IPS-11a (cell line): ENCODE data around the gene PTPRD.

Source experiments
- H3K4me3 ChIP-seq: one replicate; pipeline ENCODE4 v1.5.1; 2013; ENCODE audit warnings: low read depth, low read length, control low read depth

PTPRD gene

GRCh38 chr9:8816361-8816760 lies 1796.4 kb downstream of the PTPRD start:
- H3K4me3 ChIP-seq, result no peak overlapping the region

- no peak overlapping the region for H3K4me3 ChIP-seq
These were observed 1796.9 kb downstream of the PTPRD start for GRCh38 chr9:8815931-8816330.

GRCh38 chr9:8815219-8815618 lies 1797.6 kb downstream of the PTPRD start:
- no peak overlapping the region for H3K4me3 ChIP-seq

GRCh38 chr9:8812888-8813287 lies 1799.9 kb downstream of the PTPRD start:
- no peak overlapping the region for H3K4me3 ChIP-seq

- no peak overlapping the region for H3K4me3 ChIP-seq
These were observed 1803.1 kb downstream of the PTPRD start for GRCh38 chr9:8809741-8810140.

- no peak overlapping the region for H3K4me3 ChIP-seq
These were observed 1806.7 kb downstream of the PTPRD start for GRCh38 chr9:8806150-8806549.

- H3K4me3 ChIP-seq, result no peak overlapping the region
These were observed 1808.2 kb downstream of the PTPRD start for GRCh38 chr9:8804613-8805012.

GRCh38 chr9:8802242-8802641 lies 1810.6 kb downstream of the PTPRD start:
- no peak overlapping the region for H3K4me3 ChIP-seq

- no peak overlapping the region for H3K4me3 ChIP-seq
These were observed 1812.6 kb downstream of the PTPRD start for GRCh38 chr9:8800196-8800595.

GRCh38 chr9:8799615-8800014 lies 1813.2 kb downstream of the PTPRD start:
- H3K4me3 ChIP-seq, result no peak overlapping the region

GRCh38 chr9:8799206-8799605 lies 1813.6 kb downstream of the PTPRD start:
- no peak overlapping the region for H3K4me3 ChIP-seq

GRCh38 chr9:8784838-8785237 lies 1828.0 kb downstream of the PTPRD start:
- H3K4me3 ChIP-seq, result no peak overlapping the region

GRCh38 chr9:8783941-8784340 lies 1828.9 kb downstream of the PTPRD start:
- no peak overlapping the region for H3K4me3 ChIP-seq

- H3K4me3 ChIP-seq, result no peak overlapping the region
These were observed 1830.6 kb downstream of the PTPRD start for GRCh38 chr9:8782237-8782636.

GRCh38 chr9:8781458-8781857 lies 1831.3 kb downstream of the PTPRD start:
- no peak overlapping the region for H3K4me3 ChIP-seq

- H3K4me3 ChIP-seq, result no peak overlapping the region
These were observed 1832.4 kb downstream of the PTPRD start for GRCh38 chr9:8780386-8780785.

- H3K4me3 ChIP-seq, result no peak overlapping the region
These were observed 1833.3 kb downstream of the PTPRD start for GRCh38 chr9:8779478-8779877.

- no peak overlapping the region for H3K4me3 ChIP-seq
These were observed 1834.4 kb downstream of the PTPRD start for GRCh38 chr9:8778356-8778755.

GRCh38 chr9:8772302-8772701 lies 1840.5 kb downstream of the PTPRD start:
- H3K4me3 ChIP-seq, result no peak overlapping the region

GRCh38 chr9:8769153-8769552 lies 1843.6 kb downstream of the PTPRD start:
- H3K4me3 ChIP-seq, result no peak overlapping the region

- H3K4me3 ChIP-seq, result no peak overlapping the region
These were observed 1846.7 kb downstream of the PTPRD start for GRCh38 chr9:8766096-8766495.

- no peak overlapping the region for H3K4me3 ChIP-seq
These were observed 1848.8 kb downstream of the PTPRD start for GRCh38 chr9:8764051-8764450.

- no peak overlapping the region for H3K4me3 ChIP-seq
These were observed 1850.2 kb downstream of the PTPRD start for GRCh38 chr9:8762479-8763085.
